Measurements from ENCODE around the gene PRKAG2.

- no peak for TF ChIP-seq CTCF (IDR thresholded peaks at IDR 0.05; ENCODE audit: low read depth, low read length, poor library complexity, severe bottlenecking)
- TF ChIP-seq EZH2phosphoT487 (IDR thresholded peaks at IDR 0.05; ENCODE audit: borderline replicate concordance, low read length): no peak
These were observed 217.7 kb downstream of the PRKAG2 start for GRCh38 chr7:151659219-151659618.

All from DOHH2 (cell line).